Hippocampal formation (tissue), 2 donors: Measurements from ENCODE around the gene ICAM1.

Source experiments
- DNase-seq, 2 donors: peaks; one replicate each; lab custom pipeline; 2025; lab: John Stamatoyannopoulos, UW

Gene ICAM1

GRCh38 chr19:10321874-10322835 is 51.2 kb downstream of the ICAM1 start:
- no peak for DNase-seq

GRCh38 chr19:10325732-10326131 is 54.8 kb downstream of the ICAM1 start:
- no peak for DNase-seq

GRCh38 chr19:10327793-10328192 is 56.9 kb downstream of the ICAM1 start:
- DNase-seq: no peak

- DNase-seq: no peak
Measured at GRCh38 chr19:10328558-10329429, 57.9 kb downstream of the ICAM1 start.

GRCh38 chr19:10329555-10329954 is 58.6 kb downstream of the ICAM1 start:
- DNase-seq: no peak

GRCh38 chr19:10332158-10332964 is 61.4 kb downstream of the ICAM1 start:
- no peak for DNase-seq

- DNase-seq: peak; percentile 90 to 96
Measured at GRCh38 chr19:10332965-10333757, 62.2 kb downstream of the ICAM1 start, which contains the start of gene RAVER1. Gene RAVER1 (minus strand): TSS chr19:10333529. CDS start chr19:10333507, 22 bp downstream.

GRCh38 chr19:10333758-10334587 is 63.1 kb downstream of the ICAM1 start:
- no peak for DNase-seq

GRCh38 chr19:10334588-10335351 is 63.9 kb downstream of the ICAM1 start:
- DNase-seq: peak; percentile 34 to 43

- no peak for DNase-seq
Measured at GRCh38 chr19:10335352-10335985, 64.5 kb downstream of the ICAM1 start.
